Measurements from ENCODE around the gene PHIP. TPM values are rescaled to one million over a fixed set of nuclear protein-coding genes. Genes with fewer than 3 reads are reported as not detected.

The PHIP gene
- total and polyA plus RNA-seq, 9 of the 15 experiments (the other 6 are each of a cell fraction or from before 2014, with no cell fraction given): 8.1 to 36.3 (median 16.5) TPM

- Histone ChIP-seq H3K4me3 (no peak overlapping the region), H2AFZ (ENCODE audit: low read depth, low read length) (no peak overlapping the region), H3K9me1 (ENCODE audit: control insufficient read depth, insufficient read depth, low read length) (no peaks in the 10 kb centered on the region), H3K79me2 (ENCODE audit: control insufficient read depth, insufficient read depth, low read length) (no peaks in the 10 kb centered on the region), H3K9me3 (replicated peaks; ENCODE audit: control insufficient read depth, insufficient read depth, low read depth, low read length) (no peaks in the 10 kb centered on the region), H3K36me3 (ENCODE audit: control insufficient read depth, insufficient read depth, low read length) (no peaks in the 10 kb centered on the region), H3K27me3 (ENCODE audit: control insufficient read depth in 2 of 2, insufficient read depth in 2 of 2, low read length in 2 of 2) (peaks cover 0 to 6% of the 10 kb centered on the region in 2 experiments; a peak in 1 of 5 replicates), H3K4me2 (ENCODE audit: insufficient read depth, low read length) (no peak overlapping the region), H3K27ac (ENCODE audit: extremely low read depth, low read depth, low read length) (no peak overlapping the region), H3K9ac (ENCODE audit: insufficient read depth in 1 of 2, low read depth in 2 of 2, low read length in 2 of 2) (no peak overlapping the region), H4K20me1 (replicated peaks; ENCODE audit: control insufficient read depth, insufficient read depth, low read length) (no peaks in the 10 kb centered on the region), H3K4me1 (replicated peaks in 1 of 2; ENCODE audit: control insufficient read depth in 2 of 2, insufficient read depth in 2 of 2, low read length in 2 of 2) (peaks cover 0 to 7% of the 10 kb centered on the region in 2 experiments; a peak in 1 of 5 replicates)
- 4% methylated on average over 3 of the region's 3 CpGs for WGBS (ENCODE audit: insufficient coverage, low coverage, missing lambda C conversion rate)
- BruUV-seq (replicated peaks): no TSS peak
- POLR2A ChIA-PET: no interaction called here
- intact Hi-C loops (cut with micrococcal nuclease) (no loop called here), in situ Hi-C loops (cut with MboI) (no loop called here)
- DNase-seq (ENCODE audit: extremely low read depth in 1 of 4, low spot score in 3 of 4) (no peak), FAIRE-seq (no peak), ATAC-seq (no peak)
- CTCF ChIA-PET (ENCODE audit: low intra/inter-chr PET ratio): no interaction called here
- TF ChIP-seq PML (IDR thresholded peaks at IDR 0.05; ENCODE audit: low read length) (no peak), HSF4 (CRISPR knock-in tag; IDR thresholded peaks at IDR 0.05; ENCODE audit: borderline replicate concordance) (no peak), CEBPB (tag; IDR thresholded peaks at IDR 0.05) (peak; percentile 16; the same call in 1 of the 2 replicates), FUS (optimal IDR thresholded peaks at IDR 0.05; ENCODE audit: low read depth, low read length) (no peak)
Measured at GRCh38 chr6:78909391-78909790, 168.7 kb downstream of the PHIP start.

GRCh38 chr6:78908621-78909020 is 169.4 kb downstream of the PHIP start:
- BruUV-seq (replicated peaks): no TSS peak
- no peak overlapping the region for H3K9ac ChIP-seq (ENCODE audit: insufficient read depth in 1 of 2, low read depth in 2 of 2, low read length in 2 of 2)
- ChIA-PET CTCF (ENCODE audit: low intra/inter-chr PET ratio) (no interaction called here), POLR2A (no interaction called here)
- H3K4me3 ChIP-seq: no peak overlapping the region
- in situ Hi-C loops (cut with MboI): no loop called here
- H3K27ac ChIP-seq (ENCODE audit: extremely low read depth, low read depth, low read length): no peak overlapping the region
- WGBS (ENCODE audit: insufficient coverage, low coverage, missing lambda C conversion rate): 23% methylated on average over 2 of the region's 2 CpGs
- no peak overlapping the region for H2AFZ ChIP-seq (ENCODE audit: low read depth, low read length)
- ATAC-seq (no peak), FAIRE-seq (no peak), DNase-seq (ENCODE audit: extremely low read depth in 1 of 4, low spot score in 3 of 4) (no peak)
- TF ChIP-seq, protein P1, sequence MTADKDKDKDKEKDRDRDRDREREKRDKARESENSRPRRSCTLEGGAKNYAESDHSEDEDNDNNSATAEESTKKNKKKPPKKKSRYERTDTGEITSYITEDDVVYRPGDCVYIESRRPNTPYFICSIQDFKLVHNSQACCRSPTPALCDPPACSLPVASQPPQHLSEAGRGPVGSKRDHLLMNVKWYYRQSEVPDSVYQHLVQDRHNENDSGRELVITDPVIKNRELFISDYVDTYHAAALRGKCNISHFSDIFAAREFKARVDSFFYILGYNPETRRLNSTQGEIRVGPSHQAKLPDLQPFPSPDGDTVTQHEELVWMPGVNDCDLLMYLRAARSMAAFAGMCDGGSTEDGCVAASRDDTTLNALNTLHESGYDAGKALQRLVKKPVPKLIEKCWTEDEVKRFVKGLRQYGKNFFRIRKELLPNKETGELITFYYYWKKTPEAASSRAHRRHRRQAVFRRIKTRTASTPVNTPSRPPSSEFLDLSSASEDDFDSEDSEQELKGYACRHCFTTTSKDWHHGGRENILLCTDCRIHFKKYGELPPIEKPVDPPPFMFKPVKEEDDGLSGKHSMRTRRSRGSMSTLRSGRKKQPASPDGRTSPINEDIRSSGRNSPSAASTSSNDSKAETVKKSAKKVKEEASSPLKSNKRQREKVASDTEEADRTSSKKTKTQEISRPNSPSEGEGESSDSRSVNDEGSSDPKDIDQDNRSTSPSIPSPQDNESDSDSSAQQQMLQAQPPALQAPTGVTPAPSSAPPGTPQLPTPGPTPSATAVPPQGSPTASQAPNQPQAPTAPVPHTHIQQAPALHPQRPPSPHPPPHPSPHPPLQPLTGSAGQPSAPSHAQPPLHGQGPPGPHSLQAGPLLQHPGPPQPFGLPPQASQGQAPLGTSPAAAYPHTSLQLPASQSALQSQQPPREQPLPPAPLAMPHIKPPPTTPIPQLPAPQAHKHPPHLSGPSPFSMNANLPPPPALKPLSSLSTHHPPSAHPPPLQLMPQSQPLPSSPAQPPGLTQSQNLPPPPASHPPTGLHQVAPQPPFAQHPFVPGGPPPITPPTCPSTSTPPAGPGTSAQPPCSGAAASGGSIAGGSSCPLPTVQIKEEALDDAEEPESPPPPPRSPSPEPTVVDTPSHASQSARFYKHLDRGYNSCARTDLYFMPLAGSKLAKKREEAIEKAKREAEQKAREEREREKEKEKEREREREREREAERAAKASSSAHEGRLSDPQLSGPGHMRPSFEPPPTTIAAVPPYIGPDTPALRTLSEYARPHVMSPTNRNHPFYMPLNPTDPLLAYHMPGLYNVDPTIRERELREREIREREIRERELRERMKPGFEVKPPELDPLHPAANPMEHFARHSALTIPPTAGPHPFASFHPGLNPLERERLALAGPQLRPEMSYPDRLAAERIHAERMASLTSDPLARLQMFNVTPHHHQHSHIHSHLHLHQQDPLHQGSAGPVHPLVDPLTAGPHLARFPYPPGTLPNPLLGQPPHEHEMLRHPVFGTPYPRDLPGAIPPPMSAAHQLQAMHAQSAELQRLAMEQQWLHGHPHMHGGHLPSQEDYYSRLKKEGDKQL (CRISPR knock-in tag; IDR thresholded peaks at IDR 0.05; ENCODE audit: borderline replicate concordance): no peak
- TF ChIP-seq MEF2D (tag; conservative IDR thresholded peaks at IDR 0.05; ENCODE audit: low read depth) (no peak), SIX5 (IDR thresholded peaks at IDR 0.05; ENCODE audit: borderline replicate concordance in 1 of 2, insufficient read depth in 1 of 2, low read depth in 1 of 2, low read length in 2 of 2) (no peak), SUPT5H (IDR thresholded peaks at IDR 0.05) (no peak), ID3 (CRISPR knock-in tag; IDR thresholded peaks at IDR 0.05) (no peak), ID3 (tag; IDR thresholded peaks at IDR 0.05) (no peak), POLR2B (IDR thresholded peaks at IDR 0.05; ENCODE audit: low read depth, partially characterized antibody) (no peak)
- peaks cover 0 to 7% of the 10 kb centered on the region in 2 experiments; a peak in 1 of 5 replicates for H3K4me1 ChIP-seq (replicated peaks in 1 of 2; ENCODE audit: control insufficient read depth in 2 of 2, insufficient read depth in 2 of 2, low read length in 2 of 2)
- H3K36me3 ChIP-seq (ENCODE audit: control insufficient read depth, insufficient read depth, low read length): no peaks in the 10 kb centered on the region
- H3K4me2 ChIP-seq (ENCODE audit: insufficient read depth, low read length): no peak overlapping the region
- no peaks in the 10 kb centered on the region for H3K79me2 ChIP-seq (ENCODE audit: control insufficient read depth, insufficient read depth, low read length)
- peaks cover 0 to 6% of the 10 kb centered on the region in 2 experiments; a peak in 1 of 5 replicates for H3K27me3 ChIP-seq (ENCODE audit: control insufficient read depth in 2 of 2, insufficient read depth in 2 of 2, low read length in 2 of 2)
- no peaks in the 10 kb centered on the region for H3K9me3 ChIP-seq (replicated peaks; ENCODE audit: control insufficient read depth, insufficient read depth, low read depth, low read length)
- intact Hi-C loops (cut with micrococcal nuclease): no loop called here
- H3K9me1 ChIP-seq (ENCODE audit: control insufficient read depth, insufficient read depth, low read length): no peaks in the 10 kb centered on the region
- H4K20me1 ChIP-seq (replicated peaks; ENCODE audit: control insufficient read depth, insufficient read depth, low read length): no peaks in the 10 kb centered on the region

All from K562 (cell line).